Measurements from ENCODE around the gene FAM170B. TPM values are rescaled to one million over a fixed set of nuclear protein-coding genes. Genes with fewer than 3 reads are reported as not detected.

FAM170B gene
- total RNA-seq, 1 experiment from 2014 or later = not detected

GRCh38 chr10:49138361-49138891, 4.6 kb upstream of the FAM170B start (continued):
- TF ChIP-seq E2F4 (CRISPR knock-in tag; IDR thresholded peaks at IDR 0.05; ENCODE audit: borderline replicate concordance, low read depth) = no peak
- no peak for TF ChIP-seq CREM (CRISPR knock-in tag; IDR thresholded peaks at IDR 0.05)
- no peak for TF ChIP-seq HMGXB4 (CRISPR knock-in tag; IDR thresholded peaks at IDR 0.05)
- no peak for TF ChIP-seq JAZF1 (CRISPR knock-in tag; IDR thresholded peaks at IDR 0.05)
- TF ChIP-seq STAT6 (CRISPR knock-in tag; conservative IDR thresholded peaks at IDR 0.05; ENCODE audit: low read depth) = no peak
- no peak for TF ChIP-seq ZNF671 (CRISPR knock-in tag; IDR thresholded peaks at IDR 0.05)
- TF ChIP-seq SMAD4 (CRISPR knock-in tag; IDR thresholded peaks at IDR 0.05) = no peak
- TF ChIP-seq ZSCAN18 (CRISPR knock-in tag; IDR thresholded peaks at IDR 0.05) = no peak
- no peak for TF ChIP-seq NR3C1 (CRISPR knock-in tag; conservative IDR thresholded peaks at IDR 0.05; ENCODE audit: low read depth)
- no peak for TF ChIP-seq FOXP1 (CRISPR knock-in tag; IDR thresholded peaks at IDR 0.05; ENCODE audit: borderline replicate concordance)
- no peak for TF ChIP-seq ZNF416 (CRISPR knock-in tag; IDR thresholded peaks at IDR 0.05)

GRCh38 chr10:49136525-49136924, 2.7 kb upstream of the FAM170B start:
- Mint-ChIP-seq H3K4me3 (no peak overlapping the region), H3K27ac (no peak overlapping the region), H3K27me3 (ENCODE audit: low read depth) (no peaks in the 10 kb centered on the region), H3K36me3 (0 out of 2 replicates have a peak, but pooled peaks cover 2% of the 10 kb centered on the region), H3K9me3 (peaks cover 26% of the 10 kb centered on the region), H3K4me1 (peaks cover 13% of the 10 kb centered on the region)
- DNase-seq (ENCODE audit: low spot score) = no peak
- no peak for ATAC-seq
- ChIA-PET POLR2A (no interaction called here), CTCF (no interaction called here)
- no peak for TF ChIP-seq CTCF (IDR thresholded peaks at IDR 0.05)
- TF ChIP-seq IRF1 (CRISPR knock-in tag; IDR thresholded peaks at IDR 0.05) = no peak
- TF ChIP-seq ARID4B (CRISPR knock-in tag; IDR thresholded peaks at IDR 0.05; ENCODE audit: borderline replicate concordance) = no peak
- no peak for TF ChIP-seq TCF7 (CRISPR knock-in tag; IDR thresholded peaks at IDR 0.05; ENCODE audit: low read depth)
- TF ChIP-seq OVOL2 (CRISPR knock-in tag; IDR thresholded peaks at IDR 0.05; ENCODE audit: borderline replicate concordance) = no peak
- TF ChIP-seq AFF4 (CRISPR knock-in tag; IDR thresholded peaks at IDR 0.05; ENCODE audit: borderline replicate concordance) = no peak
